Inferior parietal cortex (tissue), 1 donor: ENCODE results near the gene TBR1.

Experiments
- DNase-seq: peaks from one replicate; pipeline ENCODE4 v3.0.0-alpha.2; 2016; ENCODE audit errors: extremely low spot score

The TBR1 gene

DNA sequence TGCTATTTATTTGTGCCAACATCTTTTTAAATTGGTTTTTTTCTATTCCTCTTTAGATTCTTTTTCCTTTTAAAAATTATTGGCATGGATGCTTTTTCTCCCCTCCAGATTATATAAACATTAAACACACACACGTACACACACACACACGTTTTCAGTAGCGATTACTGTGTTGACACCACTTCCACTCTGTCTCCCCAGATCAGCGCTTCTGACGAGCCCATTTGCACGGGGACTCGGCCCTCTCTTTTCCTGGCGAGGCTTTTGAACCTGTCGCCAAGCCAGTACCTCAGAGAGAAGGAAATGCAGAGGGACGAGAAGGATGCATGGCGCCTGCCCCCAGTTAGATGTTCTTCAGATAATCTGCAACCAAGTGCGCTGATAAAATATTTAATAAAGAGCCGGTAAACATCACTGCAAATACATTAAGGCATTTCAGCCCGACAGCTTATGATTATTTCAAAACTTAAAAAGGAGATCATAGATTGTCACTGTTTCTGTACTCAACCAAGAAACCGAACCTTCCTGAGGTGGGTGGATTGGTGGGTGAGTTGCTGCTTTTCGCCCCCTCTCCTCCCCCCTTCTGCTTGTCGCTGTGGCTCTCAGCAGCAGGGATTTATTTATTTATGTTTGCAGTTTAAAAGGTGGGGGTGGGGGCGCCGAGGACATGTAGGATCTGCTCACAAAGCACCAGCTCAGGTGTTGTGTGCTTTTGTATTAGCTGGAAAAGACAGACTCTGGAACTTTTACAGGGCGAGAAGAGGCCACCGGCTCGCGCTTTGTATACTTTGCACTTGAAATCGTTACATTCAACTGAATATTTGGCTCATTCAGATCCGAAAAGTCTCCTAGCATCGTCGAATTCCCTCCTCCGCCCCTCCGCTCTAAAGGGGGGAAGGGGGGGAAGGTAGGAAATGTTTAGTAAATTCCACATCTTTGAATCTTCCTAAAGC, 787 bp upstream of the TBR1 start:
- no peak for DNase-seq

DNA sequence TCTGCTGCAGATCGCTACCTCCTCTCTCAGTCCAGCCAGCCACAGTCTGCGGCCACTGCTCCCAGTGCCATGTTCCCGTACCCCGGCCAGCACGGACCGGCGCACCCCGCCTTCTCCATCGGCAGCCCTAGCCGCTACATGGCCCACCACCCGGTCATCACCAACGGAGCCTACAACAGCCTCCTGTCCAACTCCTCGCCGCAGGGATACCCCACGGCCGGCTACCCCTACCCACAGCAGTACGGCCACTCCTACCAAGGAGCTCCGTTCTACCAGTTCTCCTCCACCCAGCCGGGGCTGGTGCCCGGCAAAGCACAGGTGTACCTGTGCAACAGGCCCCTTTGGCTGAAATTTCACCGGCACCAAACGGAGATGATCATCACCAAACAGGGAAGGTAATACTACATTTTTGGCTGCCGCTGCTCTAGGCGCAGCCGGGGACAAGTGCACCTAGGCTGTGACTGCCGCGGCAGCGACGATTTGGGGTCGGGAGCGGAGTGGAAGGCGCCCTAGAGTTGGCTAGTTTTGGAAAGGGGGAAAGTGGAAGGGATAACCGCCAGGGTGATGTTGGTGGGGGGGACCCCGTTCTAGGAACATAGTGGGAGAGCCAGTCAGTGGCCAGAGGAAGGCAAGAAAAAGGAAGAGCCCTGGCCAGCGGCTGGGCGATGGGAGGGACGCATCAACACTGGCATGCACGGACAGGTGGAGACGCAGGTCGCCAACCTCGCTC, 776 bp downstream of the TBR1 start:
- no peak for DNase-seq

DNA sequence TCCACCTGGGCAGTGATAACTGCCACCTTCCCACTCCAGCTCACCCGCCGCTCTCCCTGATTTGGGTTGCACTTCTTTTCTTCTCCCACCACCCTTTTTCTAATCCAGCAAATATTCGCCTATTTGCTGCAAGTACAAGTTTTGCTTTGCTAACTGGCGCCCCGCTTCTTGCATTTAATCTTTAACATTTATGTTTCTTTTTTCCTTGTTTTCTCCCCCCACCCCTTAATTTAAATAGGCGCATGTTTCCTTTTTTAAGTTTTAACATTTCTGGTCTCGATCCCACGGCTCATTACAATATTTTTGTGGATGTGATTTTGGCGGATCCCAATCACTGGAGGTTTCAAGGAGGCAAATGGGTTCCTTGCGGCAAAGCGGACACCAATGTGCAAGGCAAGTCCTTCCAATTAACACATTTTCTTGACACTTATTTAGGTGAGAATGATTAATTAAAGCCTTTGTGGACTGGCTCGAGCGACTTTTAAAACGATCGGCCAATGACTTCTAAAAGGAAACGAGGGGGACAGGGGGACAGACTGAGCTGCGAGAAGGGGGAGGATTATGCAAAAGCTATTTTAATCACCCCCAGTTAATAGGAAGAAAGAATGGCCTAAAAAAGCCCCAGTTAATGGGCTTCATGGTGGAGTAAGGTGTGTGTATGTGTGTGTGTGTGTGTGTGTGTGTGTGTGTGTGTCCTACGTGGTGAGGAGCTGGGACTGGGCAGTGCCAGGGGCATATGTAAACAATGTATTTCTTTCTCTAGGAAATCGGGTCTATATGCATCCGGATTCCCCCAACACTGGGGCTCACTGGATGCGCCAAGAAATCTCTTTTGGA, 1.6 kb downstream of the TBR1 start:
- no peak for DNase-seq

DNA sequence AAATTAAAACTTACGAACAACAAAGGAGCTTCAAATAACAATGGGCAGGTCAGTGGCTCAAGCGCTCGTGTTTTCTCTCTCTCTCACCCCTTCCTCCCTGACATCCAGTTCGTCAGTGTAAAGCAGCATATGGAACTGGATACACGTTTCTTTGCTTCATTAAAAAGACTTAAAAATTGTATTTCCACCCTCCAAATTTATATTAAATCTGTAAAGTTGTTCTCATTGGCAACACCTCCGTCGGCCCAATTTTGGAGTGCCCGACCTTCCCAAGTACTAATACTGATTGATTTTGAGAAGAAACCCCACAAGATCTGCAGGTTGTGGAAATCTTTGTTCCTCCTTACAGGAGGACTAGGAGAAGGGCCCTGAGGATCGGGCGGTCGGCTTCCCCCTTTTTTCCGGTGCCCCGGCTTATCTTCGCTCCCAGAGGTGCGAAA, 2.2 kb downstream of the TBR1 start:
- DNase-seq = no peak

DNA sequence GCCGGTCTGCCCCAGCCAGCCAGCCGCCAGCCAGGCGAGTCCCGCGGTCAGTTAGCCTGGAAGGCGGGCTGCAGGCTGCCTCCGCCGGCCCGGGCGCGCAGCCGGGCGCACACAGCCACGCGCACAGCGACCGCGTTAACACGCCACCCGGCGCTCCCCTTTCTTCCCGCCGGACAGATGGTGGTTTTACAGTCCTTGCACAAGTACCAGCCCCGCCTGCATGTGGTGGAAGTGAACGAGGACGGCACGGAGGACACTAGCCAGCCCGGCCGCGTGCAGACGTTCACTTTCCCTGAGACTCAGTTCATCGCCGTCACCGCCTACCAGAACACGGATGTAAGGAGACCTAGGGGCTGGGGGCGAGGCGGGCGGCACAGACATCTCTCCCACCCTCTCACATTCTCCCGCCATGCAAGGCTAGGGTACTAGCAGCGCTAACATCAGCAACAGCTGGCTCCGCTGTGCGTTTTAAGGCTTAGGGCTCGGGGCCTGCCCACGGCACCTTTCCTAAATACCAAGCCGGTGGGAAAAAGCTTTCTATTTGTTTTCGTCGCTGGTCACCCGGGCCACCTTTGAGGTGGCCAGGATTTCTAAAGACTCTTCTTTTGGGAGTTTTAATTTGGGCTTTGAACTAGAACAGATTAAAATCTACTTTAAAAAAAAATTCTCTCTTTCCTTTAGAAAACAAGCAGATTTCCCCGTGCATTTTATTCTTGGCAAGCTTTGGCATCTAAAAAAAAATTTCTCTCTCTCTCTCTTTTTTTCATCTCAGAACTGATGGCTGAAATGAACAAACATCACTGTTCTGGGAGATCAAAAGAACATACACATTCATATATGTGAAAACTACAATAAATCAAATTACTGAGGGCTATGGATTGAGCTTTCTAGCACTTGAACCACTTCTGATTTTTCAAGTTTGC, 2.9 kb downstream of the TBR1 start:
- no peak for DNase-seq

DNA sequence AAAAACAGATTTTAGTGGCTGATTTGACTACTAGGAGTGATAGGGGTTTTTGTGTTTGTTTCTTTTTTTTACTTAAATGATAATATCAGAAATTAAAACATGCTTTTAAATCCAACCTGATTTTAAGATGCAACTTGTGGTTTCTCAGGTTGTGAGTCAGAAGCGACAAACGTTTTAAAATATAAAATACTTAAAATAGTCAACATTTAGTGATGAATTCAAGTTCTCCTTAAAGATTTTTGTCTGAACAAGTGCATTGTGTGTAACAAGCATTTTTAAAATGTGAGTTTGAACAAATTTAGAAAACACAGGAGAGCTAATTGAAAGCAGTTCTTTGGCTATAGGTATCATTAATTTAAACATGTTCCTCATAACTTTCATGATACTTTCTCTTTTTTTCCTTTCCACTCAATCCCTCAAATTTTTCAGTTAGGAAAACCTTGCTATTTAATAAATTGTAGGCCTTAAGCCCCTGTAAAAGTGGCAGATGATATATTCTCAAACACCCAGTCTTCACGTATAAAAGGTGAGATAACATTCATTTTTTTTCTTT, 3.6 kb downstream of the TBR1 start:
- no peak for DNase-seq

DNA sequence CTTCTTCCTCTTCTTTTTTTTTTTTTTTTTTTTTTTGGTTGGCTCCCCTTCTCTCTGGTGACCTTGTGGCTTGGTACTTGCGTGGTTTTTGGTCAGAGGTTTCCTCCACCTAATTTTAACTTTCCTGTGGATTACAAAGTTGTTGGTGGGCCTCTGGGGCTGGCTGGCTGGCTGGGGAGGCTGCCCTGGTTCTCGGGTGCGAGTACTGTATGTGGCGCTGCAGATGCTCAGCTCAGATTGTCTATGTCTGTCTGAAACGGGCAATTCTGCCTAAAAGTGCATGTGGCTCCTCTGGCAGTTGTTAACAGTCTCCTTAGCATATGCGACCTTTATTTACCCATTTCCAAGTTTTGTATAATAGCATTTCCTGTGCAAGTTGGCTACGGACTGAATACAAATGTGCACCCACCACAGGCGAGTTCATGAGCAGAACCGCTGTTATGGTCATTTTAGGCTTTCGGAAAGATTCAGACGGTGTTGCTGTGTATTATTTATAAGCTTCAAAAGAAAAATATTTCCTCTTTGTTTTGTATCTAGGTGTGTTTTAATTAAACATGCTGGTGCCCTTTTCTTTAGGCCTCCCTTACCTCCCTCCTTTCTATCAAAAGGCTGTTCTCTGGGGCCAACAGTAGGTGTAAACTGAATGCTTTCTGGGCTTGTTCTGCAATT, 4.4 kb downstream of the TBR1 start:
- DNase-seq = no peak

DNA sequence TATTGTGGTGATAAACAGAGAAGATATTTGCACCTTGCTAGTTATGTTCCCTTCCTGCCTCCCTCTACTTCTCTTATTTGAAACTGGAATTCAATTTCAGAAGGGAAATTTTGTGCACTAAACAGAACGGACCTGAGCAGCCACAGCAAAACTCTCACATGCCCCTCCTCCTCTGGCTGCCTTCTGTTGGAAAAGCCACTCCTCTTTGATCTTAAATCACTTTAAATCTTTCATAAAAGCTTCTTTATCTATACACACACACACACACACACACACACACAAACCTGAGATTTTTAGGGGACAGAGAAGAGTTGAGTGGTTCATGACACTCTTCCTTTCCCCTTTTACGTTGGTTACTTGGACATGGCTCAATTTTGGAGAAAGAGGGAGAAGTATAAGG, 5.6 kb downstream of the TBR1 start:
- no peak for DNase-seq

DNA sequence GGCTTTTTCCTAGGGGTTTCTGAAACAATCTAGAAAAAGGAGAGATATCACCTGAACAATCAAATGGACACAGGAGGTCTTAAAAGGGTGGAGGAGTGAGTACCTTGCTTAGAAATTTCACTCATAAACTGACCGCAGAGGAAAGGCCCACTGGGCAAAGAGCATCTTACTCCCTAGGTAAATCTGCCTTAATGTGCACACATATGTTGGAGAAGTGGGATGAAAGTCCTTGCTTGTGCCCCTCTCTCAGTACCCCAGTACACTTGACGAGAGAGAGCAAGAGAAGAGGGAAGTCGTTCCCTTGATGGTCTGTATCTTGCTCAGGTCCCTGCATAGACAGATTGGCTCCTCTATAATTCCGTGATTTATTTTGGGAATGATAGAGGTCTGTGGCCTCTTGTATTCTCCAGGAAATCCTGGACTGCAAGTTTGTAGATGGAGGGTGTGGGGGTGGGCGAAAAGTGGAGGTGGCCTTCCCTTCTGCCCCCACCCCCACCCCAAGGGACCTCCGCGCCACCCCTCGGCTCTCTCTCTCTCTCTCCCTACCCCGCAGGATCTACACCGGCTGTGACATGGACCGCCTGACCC, 6.8 kb downstream of the TBR1 start:
- DNase-seq = no peak

DNA sequence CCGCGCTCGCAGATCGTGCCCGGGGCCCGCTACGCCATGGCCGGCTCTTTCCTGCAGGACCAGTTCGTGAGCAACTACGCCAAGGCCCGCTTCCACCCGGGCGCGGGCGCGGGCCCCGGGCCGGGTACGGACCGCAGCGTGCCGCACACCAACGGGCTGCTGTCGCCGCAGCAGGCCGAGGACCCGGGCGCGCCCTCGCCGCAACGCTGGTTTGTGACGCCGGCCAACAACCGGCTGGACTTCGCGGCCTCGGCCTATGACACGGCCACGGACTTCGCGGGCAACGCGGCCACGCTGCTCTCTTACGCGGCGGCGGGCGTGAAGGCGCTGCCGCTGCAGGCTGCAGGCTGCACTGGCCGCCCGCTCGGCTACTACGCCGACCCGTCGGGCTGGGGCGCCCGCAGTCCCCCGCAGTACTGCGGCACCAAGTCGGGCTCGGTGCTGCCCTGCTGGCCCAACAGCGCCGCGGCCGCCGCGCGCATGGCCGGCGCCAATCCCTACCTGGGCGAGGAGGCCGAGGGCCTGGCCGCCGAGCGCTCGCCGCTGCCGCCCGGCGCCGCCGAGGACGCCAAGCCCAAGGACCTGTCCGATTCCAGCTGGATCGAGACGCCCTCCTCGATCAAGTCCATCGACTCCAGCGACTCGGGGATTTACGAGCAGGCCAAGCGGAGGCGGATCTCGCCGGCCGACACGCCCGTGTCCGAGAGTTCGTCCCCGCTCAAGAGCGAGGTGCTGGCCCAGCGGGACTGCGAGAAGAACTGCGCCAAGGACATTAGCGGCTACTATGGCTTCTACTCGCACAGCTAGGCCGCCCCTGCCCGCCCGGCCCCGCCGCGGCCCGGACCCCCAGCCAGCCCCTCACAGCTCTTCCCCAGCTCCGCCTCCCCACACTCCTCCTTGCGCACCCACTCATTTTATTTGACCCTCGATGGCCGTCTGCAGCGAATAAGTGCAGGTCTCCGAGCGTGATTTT, 7.6 kb downstream of the TBR1 start:
- no peak for DNase-seq

DNA sequence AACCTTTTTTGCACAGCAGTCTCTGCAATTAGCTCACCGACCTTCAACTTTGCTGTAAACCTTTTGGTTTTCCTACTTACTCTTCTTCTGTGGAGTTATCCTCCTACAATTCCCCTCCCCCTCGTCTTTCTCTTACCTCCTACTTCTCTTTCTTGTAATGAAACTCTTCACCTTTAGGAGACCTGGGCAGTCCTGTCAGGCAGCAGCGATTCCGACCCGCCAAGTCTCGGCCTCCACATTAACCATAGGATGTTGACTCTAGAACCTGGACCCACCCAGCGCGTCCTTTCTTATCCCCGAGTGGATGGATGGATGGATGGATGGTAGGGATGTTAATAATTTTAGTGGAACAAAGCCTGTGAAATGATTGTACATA, 8.3 kb downstream of the TBR1 start:
- DNase-seq = no peak

DNA sequence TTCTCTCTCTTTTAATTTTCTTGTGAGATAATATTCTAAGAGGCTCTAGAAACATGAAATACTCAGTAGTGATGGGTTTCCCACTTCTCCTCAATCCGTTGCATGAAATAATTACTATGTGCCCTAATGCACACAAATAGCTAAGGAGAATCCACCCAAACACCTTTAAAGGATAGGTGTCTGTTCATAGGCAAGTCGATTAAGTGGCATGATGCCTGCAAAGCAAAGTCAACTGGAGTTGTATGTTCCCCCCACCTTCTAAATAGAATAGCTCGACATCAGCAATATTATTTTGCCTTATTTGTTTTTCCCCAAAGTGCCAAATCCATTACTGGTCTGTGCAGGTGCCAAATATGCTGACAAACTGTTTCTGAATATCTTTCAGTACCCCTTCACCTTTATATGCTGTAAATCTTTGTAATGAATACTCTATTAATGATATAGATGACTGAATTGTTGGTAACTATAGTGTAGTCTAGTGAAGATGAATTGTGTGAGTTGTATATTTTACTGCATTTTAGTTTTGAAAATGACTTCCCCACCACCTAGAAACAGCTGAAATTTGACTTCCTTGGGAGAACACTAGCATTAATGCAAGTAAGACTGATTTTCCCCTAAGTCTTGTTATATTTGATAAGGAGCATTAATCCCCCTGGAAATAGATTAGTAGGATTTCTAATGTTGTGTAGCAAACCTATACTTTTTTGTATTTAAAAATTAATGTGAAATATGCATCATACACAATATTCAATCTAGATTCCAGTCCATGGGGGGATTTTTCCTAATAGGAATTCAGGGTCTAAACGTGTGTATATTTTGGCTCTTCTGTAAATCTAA, 9.0 kb downstream of the TBR1 start:
- no peak for DNase-seq

DNA sequence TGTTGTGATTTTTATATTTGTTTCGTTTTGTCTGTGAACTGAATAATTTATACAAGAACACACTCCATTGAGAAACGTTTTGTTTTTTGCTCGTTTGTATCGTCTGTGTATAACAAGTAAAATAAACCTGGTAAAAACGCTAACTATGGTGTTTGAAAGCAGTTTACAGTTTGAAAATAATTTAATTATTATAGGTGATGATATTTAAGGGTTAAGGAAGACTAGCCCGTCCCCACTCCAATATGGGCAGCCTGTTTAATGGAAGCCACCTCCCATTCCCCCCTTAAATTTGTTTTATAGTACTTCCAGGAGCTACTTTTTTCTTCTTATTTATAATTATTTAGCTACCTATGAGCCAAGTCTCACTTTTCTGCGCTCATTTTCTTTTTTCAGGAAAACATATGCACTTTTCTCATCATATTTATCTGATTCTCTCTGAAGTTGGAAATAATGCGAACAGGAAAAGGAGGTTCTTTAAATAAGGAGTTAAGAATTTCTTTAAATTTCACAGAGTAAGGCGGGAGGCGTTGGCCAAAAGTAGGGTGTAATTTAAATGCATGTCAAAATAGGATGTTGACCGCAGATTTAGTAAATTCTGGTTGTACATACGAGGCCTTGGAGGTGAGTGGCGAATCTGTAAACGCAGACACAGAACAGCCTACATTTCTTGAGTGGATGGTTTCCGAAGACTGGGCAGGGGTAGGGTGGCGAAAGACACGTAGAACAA, 9.8 kb downstream of the TBR1 start:
- DNase-seq = no peak

DNA sequence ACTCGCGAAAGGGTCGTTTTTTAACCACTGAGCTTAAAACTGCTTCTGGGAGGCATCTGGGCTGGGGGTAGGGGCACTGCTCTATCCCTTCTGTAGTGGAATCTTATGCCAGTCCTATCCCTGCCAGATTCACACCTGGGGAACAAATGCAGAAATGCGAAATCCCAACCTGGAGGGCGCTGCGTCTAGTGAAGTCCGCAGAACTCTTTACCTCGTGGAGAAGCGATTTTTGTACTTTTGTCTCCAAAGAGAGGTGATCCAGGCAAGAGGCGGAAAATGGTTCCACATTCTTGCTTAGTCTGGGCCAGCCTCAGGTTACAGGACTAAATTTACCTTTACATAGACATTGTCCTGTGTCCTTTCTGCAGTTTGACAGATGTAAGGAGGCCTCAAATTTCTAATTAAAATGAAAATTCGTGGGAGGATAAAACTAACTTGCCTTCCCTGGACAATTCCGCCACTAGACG, 10.4 kb downstream of the TBR1 start:
- no peak for DNase-seq

DNA sequence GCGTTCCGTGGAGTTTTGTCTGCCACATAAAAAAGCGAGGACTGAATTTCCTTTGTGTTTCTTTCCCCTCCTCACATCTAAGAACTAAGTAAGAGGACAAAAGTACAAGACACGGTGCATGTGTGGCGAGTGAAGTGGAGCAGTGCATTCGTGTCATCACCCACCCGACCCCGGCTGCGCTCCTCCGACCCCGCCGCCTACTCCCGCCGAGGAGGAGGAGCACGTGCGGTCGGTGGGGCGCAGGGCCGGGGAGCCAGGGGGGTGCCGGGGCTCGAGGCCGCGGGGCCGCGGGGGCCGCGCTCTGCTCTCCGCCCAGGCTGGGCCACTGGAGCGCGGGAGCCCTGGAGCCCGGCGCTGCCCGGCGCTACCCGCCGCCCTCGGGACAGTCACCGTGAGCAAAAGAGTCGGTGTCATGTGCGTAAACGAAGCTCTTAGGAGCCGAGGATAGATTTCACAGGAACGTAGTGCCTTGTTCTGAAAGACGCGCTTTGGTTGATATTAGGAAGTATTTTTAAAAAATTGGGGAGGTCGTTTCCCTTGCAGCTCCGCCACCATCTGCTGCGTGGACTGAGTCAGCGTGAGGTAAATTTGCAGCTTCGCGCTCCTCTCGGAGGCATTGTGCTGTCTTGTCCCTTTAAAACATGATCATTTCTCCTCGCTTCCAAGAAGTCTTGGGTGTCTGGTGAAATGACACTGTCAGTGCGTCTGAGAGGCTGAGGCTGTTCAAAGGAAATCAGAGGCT, 11.0 kb downstream of the TBR1 start:
- DNase-seq = no peak
